HepG2 (cell line): ENCODE measurements around the gene TBC1D1. TPM values are rescaled to one million over a fixed set of nuclear protein-coding genes. Genes with fewer than 3 reads are reported as not detected.
A peak's percentile ranks its signal among the peaks of the same experiment; 100 is the strongest.

Experiments used
- ATAC-seq: fragments of 200-7000 bp; cut with Tn5 transposase; 3 replicates; pipeline ENCODE4 v1.9.1; 2020; ENCODE audit warnings: mild to moderate bottlenecking, moderate library complexity
- BruUV-seq: library from RNA; stranded (reverse); fragments of 400-500 nt; replicated peaks from 2 replicates; lab custom pipeline; 2021; lab: Mats Ljungman, UMichigan
- CTCF ChIA-PET: fragments of 300-600 bp; formaldehyde crosslinking; extraction: SDS; loops from one replicate; lab custom pipeline; 2021; ENCODE audit warnings: low total read pairs, inconsistent platforms, low intra/inter-chr PET ratio; lab: Yijun Ruan, JAX
- POLR2A ChIA-PET: fragments of 350-600 bp; sonication (Branson Sonifier 250); formaldehyde crosslinking; loops from one replicate; lab custom pipeline; 2020; ENCODE audit warnings: antibody characterized with exemption, inconsistent platforms; lab: Yijun Ruan, JAX
- DNase-seq: peaks from one replicate; pipeline ENCODE4 v3.0.0-alpha.2; 2015; ENCODE audit warnings: low spot score
- FAIRE-seq: peaks from 3 replicates; lab custom pipeline; 2011; peaks lifted over from hg19 to GRCh38; lab: Jason Lieb, UNC
- H2AFZ ChIP-seq: one replicate; pipeline ENCODE4 v1.6.1; 2011; ENCODE audit warnings: low read length, inconsistent platforms
- H3K27ac ChIP-seq: fragments of 300-600 bp; 3 replicates; pipeline ENCODE4 v1.8.0; 2011; ENCODE audit warnings: mixed run types, mild to moderate bottlenecking, mixed read lengths, low read length, inconsistent platforms; ENCODE audit not compliant: insufficient read depth; ENCODE audit errors: extremely low read length
- H3K27me3 ChIP-seq, 2 experiments: fragments of 200-600 bp in 1 of 2; 2 replicates in 1 of 2; 3 replicates in 1 of 2; pipeline versions ENCODE4 v1.6.0 to v1.8.0; 2011; ENCODE audit warnings: low read length in 2 of 2, mild to moderate bottlenecking in 2 of 2, moderate library complexity in 2 of 2, inconsistent platforms in 1 of 2; ENCODE audit not compliant: insufficient read depth in 2 of 2, control insufficient read depth in 1 of 2
- H3K36me3 ChIP-seq, 2 experiments: fragments of 200-600 bp in 1 of 2; replicated peaks in 1 of 2; 2 replicates in 1 of 2; 3 replicates in 1 of 2; pipeline versions ENCODE4 v1.5.1 to v1.8.0; 2011; ENCODE audit warnings: low read length in 2 of 2, inconsistent platforms in 1 of 2; ENCODE audit not compliant: insufficient read depth in 2 of 2, control insufficient read depth in 1 of 2
- H3K4me1 ChIP-seq: 2 replicates; pipeline ENCODE4 v1.5.1; 2012; ENCODE audit warnings: low read length, inconsistent platforms; ENCODE audit not compliant: insufficient read depth
- H3K4me2 ChIP-seq: 2 replicates; pipeline ENCODE4 v1.6.0; 2011; ENCODE audit warnings: low read depth, low read length, inconsistent platforms
- H3K4me3 ChIP-seq, 3 experiments: fragments of 200-600 bp in 1 of 3; sonication (generic), shearing (Covaris generic) in 1 of 3; replicated peaks in 1 of 3; 2 replicates each; pipeline ENCODE4 v1.5.1; 2011 to 2016; ENCODE audit warnings: low read length in 3 of 3, inconsistent platforms in 2 of 3, low read depth in 2 of 3, mild to moderate bottlenecking in 2 of 3, control low read depth in 1 of 3, mixed read lengths in 1 of 3; ENCODE audit not compliant: insufficient read depth in 1 of 3
- H3K79me2 ChIP-seq: one replicate; pipeline ENCODE4 v1.6.1; 2011; ENCODE audit warnings: low read length, inconsistent platforms; ENCODE audit not compliant: insufficient read depth
- H3K9ac ChIP-seq: 2 replicates; pipeline ENCODE4 v1.6.0; 2011; ENCODE audit warnings: mild to moderate bottlenecking, low read depth, low read length, inconsistent platforms; ENCODE audit not compliant: insufficient read depth
- H3K9me3 ChIP-seq: 2 replicates; pipeline ENCODE4 v1.5.1; 2012; ENCODE audit warnings: mild to moderate bottlenecking, low read length
- H4K20me1 ChIP-seq: 2 replicates; pipeline ENCODE4 v1.6.0; 2011; ENCODE audit warnings: inconsistent platforms, mild to moderate bottlenecking, low read length, moderate library complexity; ENCODE audit not compliant: insufficient read depth
- ATF1 ChIP-seq: IDR thresholded peaks from 2 replicates; pipeline ENCODE4 v1.6.1; 2016; ENCODE audit warnings: mild to moderate bottlenecking, control low read depth
- NFIC ChIP-seq: IDR thresholded peaks from 2 replicates; pipeline ENCODE4 v1.6.1; 2012; ENCODE audit warnings: mild to moderate bottlenecking, low read length, inconsistent platforms
- PAX8 ChIP-seq: sonication (generic); formaldehyde crosslinking; IDR thresholded peaks from 2 replicates; pipeline ENCODE4 v1.8.0; 2022; ENCODE audit warnings: mild to moderate bottlenecking, missing genetic modification reagents, borderline replicate concordance
- PCBP1 ChIP-seq: fragments of 200-400 bp; formaldehyde crosslinking; IDR thresholded peaks from 2 replicates; pipeline ENCODE4 v1.6.1; 2017; ENCODE audit warnings: mild to moderate bottlenecking, low read depth, low read length, borderline replicate concordance
- RBM39 ChIP-seq: fragments of 200-400 bp; formaldehyde crosslinking; IDR thresholded peaks from one replicate; pipeline ENCODE4 v1.6.1; 2018; ENCODE audit warnings: antibody characterized with exemption, mild to moderate bottlenecking, low read depth, low read length; ENCODE audit not compliant: poor library complexity, severe bottlenecking
- SALL2 ChIP-seq: sonication (generic); formaldehyde crosslinking; IDR thresholded peaks from 2 replicates; pipeline ENCODE4 v1.8.1; 2023; ENCODE audit warnings: mild to moderate bottlenecking, missing genetic modification reagents, inconsistent platforms
- SMARCC2 ChIP-seq: fragments of 450-650 bp; IDR thresholded peaks from 2 replicates; pipeline ENCODE4 v1.6.1; 2017; ENCODE audit warnings: antibody characterized with exemption, mild to moderate bottlenecking
- ZBTB44 ChIP-seq: sonication (generic); formaldehyde crosslinking; IDR thresholded peaks from 2 replicates; pipeline ENCODE4 v1.4.0; 2020; ENCODE audit warnings: missing genetic modification reagents
- ZNF574 ChIP-seq: sonication (generic); formaldehyde crosslinking; IDR thresholded peaks from 2 replicates; pipeline ENCODE4 v1.4.0; 2020; ENCODE audit warnings: missing genetic modification reagents
- ZNF768 ChIP-seq: sonication (generic); formaldehyde crosslinking; IDR thresholded peaks from 2 replicates; pipeline ENCODE4 v1.4.0; 2020; ENCODE audit warnings: missing genetic modification reagents
- ZNF775 ChIP-seq: sonication (generic); formaldehyde crosslinking; IDR thresholded peaks from 2 replicates; pipeline ENCODE4 v1.4.0; 2020; ENCODE audit warnings: missing genetic modification reagents, mild to moderate bottlenecking, moderate library complexity, borderline replicate concordance
- WGBS: methylation state at CpG from one replicate; pipeline ENCODE4 v1.1.6; 2017; ENCODE audit warnings: low lambda C conversion rate; 5-methylcytosine and 5-hydroxymethylcytosine counted together
- in situ Hi-C: cut with HindIII; loops from 2 replicates; pipeline ENCODE4 v1.10.0; 2017; ENCODE audit warnings: low pct_unique_long_range_greater_than_20kb; ENCODE audit not compliant: extremely low pct_ligation_motif_present
- intact Hi-C: fragments of 100-400 bp; cut with micrococcal nuclease; formaldehyde crosslinking; loops from one replicate; pipeline ENCODE4 v1.10.0; 2022; ENCODE audit not compliant: unreplicated experiment
- polyA plus RNA-seq, 8 experiments: library from polyadenylated mRNA; depleted of rRNA in 3 of 8; stranded (reverse) in 7 of 8; unstranded in 1 of 8; fragments of >200 nt; fragmentation: Illumina TruSeq in 4 of 8; extraction: Trizol in 4 of 8; gene quantifications; 2 replicates each; pipeline versions ENCODE4 v1.2.1 to v1.2.3, GENCODE V29; 2011 to 2016; ENCODE audit warnings: low read depth in 4 of 8, missing spikeins in 1 of 8, mixed read lengths in 1 of 8; ENCODE audit not compliant: insufficient read depth in 1 of 8
- total RNA-seq, 5 experiments: library from RNA; depleted of rRNA; stranded (reverse); fragments of >200 nt; fragmentation: Illumina TruSeq; extraction: Trizol; gene quantifications; 2 replicates each; pipeline ENCODE4 v1.2.3, GENCODE V29; 2016; ENCODE audit warnings: low read depth in 1 of 5

Gene TBC1D1
- total and polyA plus RNA-seq, 2 of the 13 experiments (the other 11 are each of a cell fraction or from before 2014, with no cell fraction given), result 37.3 to 62.8 TPM

- ChIA-PET POLR2A (interaction anchor here (1.1 to 2.3 kb wide), 2 partner anchors 36 to 38 kb away, joined by 3 to 8 read pairs; no protein-coding TSS in a partner anchor), CTCF (no interaction called here)
- Histone ChIP-seq H3K4me1 (peaks cover 41% of the 10 kb centered on the region), H4K20me1 (no peaks in the 10 kb centered on the region), H3K27me3 (no peaks in the 10 kb centered on the region), H3K4me3 (no peak overlapping the region), H3K79me2 (no peaks in the 10 kb centered on the region), H3K9ac (no peak overlapping the region), H3K4me2 (no peak overlapping the region), H3K36me3 (no peaks in the 10 kb centered on the region), H3K27ac (peak overlapping the region; percentile 27), H2AFZ (no peak overlapping the region), H3K9me3 (no peaks in the 10 kb centered on the region)
- TF ChIP-seq NFIC, result 0 out of 2 replicates have a peak, but pooled peaks have one; percentile 30
- TF ChIP-seq ZBTB44, result no peak
- 90% methylated on average over 7 of the region's 7 CpGs for WGBS
- FAIRE-seq, result no peak
- peak; percentile 76 for ATAC-seq
- DNase-seq, result peak; percentile 43
- BruUV-seq, result no TSS peak
- in situ Hi-C loops (no loop called here), intact Hi-C loops (no loop called here)
Observed at GRCh38 chr4:38170338-38171169, 279.7 kb downstream of the TBC1D1 start.

DNA sequence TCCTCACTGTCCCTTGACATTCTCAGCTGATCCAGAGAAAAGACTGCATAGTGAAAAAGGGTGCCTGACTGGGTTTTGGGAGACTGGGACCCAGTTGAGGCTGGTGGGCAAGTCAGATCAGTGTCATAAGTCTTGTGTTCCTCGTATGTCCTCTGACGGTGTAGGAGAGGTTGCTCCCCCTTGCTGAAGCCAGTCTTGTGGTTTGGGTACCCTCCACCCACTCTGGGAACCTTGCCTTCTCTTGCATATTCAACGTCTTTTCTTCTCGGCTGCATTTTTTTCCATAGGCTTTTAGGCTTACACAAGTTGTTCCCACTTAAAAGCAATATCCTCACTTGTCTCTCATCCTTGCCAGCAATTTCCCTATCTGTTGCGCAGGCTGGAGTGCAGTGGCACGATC, 281.2 kb downstream of the TBC1D1 start:
- in situ Hi-C loops, result no loop called here
- Histone ChIP-seq H3K4me3 (no peak overlapping the region), H3K4me2 (no peak overlapping the region), H3K79me2 (no peaks in the 10 kb centered on the region), H3K27me3 (no peaks in the 10 kb centered on the region), H3K27ac (no peak overlapping the region), H3K9me3 (no peaks in the 10 kb centered on the region), H2AFZ (no peak overlapping the region), H3K9ac (no peak overlapping the region), H3K4me1 (peaks cover 35% of the 10 kb centered on the region), H4K20me1 (no peaks in the 10 kb centered on the region), H3K36me3 (no peaks in the 10 kb centered on the region)
- ChIA-PET CTCF (no interaction called here), POLR2A (interaction anchor here (1.1 kb wide), 1 partner anchor 38 kb away, joined by 3 read pairs; no protein-coding TSS in a partner anchor)
- intact Hi-C loops, result no loop called here
- BruUV-seq, result no TSS peak
- DNase-seq, result no peak
- no peak for ATAC-seq
- WGBS, result 99% methylated on average over 6 of the region's 6 CpGs
- FAIRE-seq, result no peak
- no peak for TF ChIP-seq PCBP1
- no peak for TF ChIP-seq ZNF574 (CRISPR knock-in tag)
- TF ChIP-seq RBM39, result no peak
- TF ChIP-seq ZNF768 (CRISPR knock-in tag), result no peak
- TF ChIP-seq SALL2, result no peak
- no peak for TF ChIP-seq ZNF775 (CRISPR knock-in tag)
- TF ChIP-seq SMARCC2, result no peak
- TF ChIP-seq ATF1 (CRISPR knock-in tag), result no peak
- no peak for TF ChIP-seq PAX8 (CRISPR knock-in tag)
